Measurements from ENCODE around the gene RAP2A.

DNA sequence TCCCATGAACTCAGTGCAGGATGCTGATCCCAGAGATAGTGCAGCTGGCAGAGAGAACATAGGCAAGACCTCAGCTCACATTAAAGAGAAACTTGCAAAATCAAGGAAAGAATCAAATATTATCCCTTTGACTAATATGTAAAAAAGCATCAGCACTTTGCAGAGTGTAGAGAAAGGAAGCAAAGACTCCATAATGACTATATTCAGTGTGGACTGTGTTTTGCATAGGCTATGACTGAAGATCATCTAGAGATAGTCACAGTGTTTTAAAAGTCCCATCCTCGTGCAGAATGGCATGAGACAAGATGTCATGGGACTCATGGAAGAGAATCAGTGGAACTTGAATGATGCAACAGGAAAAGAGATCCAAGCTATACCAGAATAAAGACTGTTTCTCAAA is 84.0 kb downstream of the RAP2A start:
- TF ChIP-seq CTCF (IDR thresholded peaks at IDR 0.05) = no peak
- TF ChIP-seq POLR2A (IDR thresholded peaks at IDR 0.05) = no peak
